IMR-90 (cell line): Measurements from ENCODE around the gene THSD7B.

Source experiments
- BHLHE40 ChIP-seq: fragments of 150-350 bp; IDR thresholded peaks from 2 replicates; pipeline ENCODE4 v1.6.1; 2016; ENCODE audit warnings: mild to moderate bottlenecking, low read depth, low read length
- CEBPB ChIP-seq: IDR thresholded peaks from 2 replicates; pipeline ENCODE4 v1.6.1; 2012; ENCODE audit warnings: low read depth, low read length, improper control_type of control experiment
- CTCF ChIP-seq: conservative IDR thresholded peaks from 2 replicates; pipeline ENCODE4 v1.5.1; 2012; ENCODE audit warnings: mild to moderate bottlenecking, low read depth, low read length, improper control_type of control experiment
- ELK1 ChIP-seq: fragments of 150-350 bp; IDR thresholded peaks from 2 replicates; pipeline ENCODE4 v1.6.1; 2016; ENCODE audit warnings: low read depth, mild to moderate bottlenecking, low read length, moderate library complexity, borderline replicate concordance
- MAFK ChIP-seq: IDR thresholded peaks from 2 replicates; pipeline ENCODE4 v1.6.1; 2012; ENCODE audit warnings: low read depth, low read length, improper control_type of control experiment
- MAZ ChIP-seq: IDR thresholded peaks from 2 replicates; pipeline ENCODE4 v1.6.1; 2012; ENCODE audit warnings: low read depth, mild to moderate bottlenecking, low read length, improper control_type of control experiment, moderate library complexity, borderline replicate concordance
- MXI1 ChIP-seq: IDR thresholded peaks from 2 replicates; pipeline ENCODE4 v1.6.1; 2012; ENCODE audit warnings: low read depth, mild to moderate bottlenecking, low read length, moderate library complexity, borderline replicate concordance
- NFE2L2 ChIP-seq: fragments of 150-350 bp; IDR thresholded peaks from 2 replicates; pipeline ENCODE4 v1.6.1; 2016; ENCODE audit warnings: low read depth, mild to moderate bottlenecking, low read length
- POLR2A ChIP-seq: IDR thresholded peaks from 2 replicates; pipeline ENCODE4 v1.6.1; 2012; ENCODE audit warnings: mild to moderate bottlenecking, low read depth, low read length
- RAD21 ChIP-seq: IDR thresholded peaks from 2 replicates; pipeline ENCODE4 v1.6.1; 2012; ENCODE audit warnings: low read length, improper control_type of control experiment
- RCOR1 ChIP-seq: IDR thresholded peaks from 2 replicates; pipeline ENCODE4 v1.6.1; 2012; ENCODE audit warnings: mild to moderate bottlenecking, low read length, improper control_type of control experiment; ENCODE audit not compliant: insufficient replicate concordance
- RFX5 ChIP-seq: IDR thresholded peaks from 2 replicates; pipeline ENCODE4 v1.8.0; 2012; ENCODE audit warnings: low read depth, mild to moderate bottlenecking, low read length, moderate library complexity
- SMC3 ChIP-seq: fragments of 150-350 bp; IDR thresholded peaks from 2 replicates; pipeline ENCODE4 v1.6.1; 2016; ENCODE audit warnings: low read depth, mild to moderate bottlenecking, antibody characterized with exemption, low read length, moderate library complexity

DNA sequence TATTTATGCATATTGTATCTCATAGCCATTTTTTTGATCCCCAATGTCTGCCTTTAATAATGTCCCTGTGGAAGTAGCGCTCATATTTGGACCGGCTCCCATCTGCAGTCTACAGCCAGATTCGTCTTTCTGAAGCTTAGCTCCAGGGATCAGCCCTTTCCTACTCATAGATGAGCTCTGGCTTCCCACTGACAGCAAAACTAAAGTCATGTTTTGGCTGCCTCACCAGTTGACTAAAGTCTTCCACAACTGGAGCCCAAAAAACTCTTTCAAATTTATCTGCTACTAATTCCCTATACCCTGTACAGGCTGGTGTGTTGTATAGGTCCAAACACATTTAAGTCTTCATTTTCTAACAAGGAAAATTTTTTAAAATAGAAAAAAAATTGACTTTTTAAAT is 904.8 kb downstream of the THSD7B start:
- TF ChIP-seq CTCF (no peak), POLR2A (no peak), SMC3 (no peak), RFX5 (no peak), BHLHE40 (no peak), MXI1 (no peak), ELK1 (no peak), RAD21 (no peak), NFE2L2 (no peak), MAZ (no peak), RCOR1 (no peak), CEBPB (no peak), MAFK (no peak)
